Testis (tissue), 2 donors: Measurements from ENCODE around the gene TYW1.
"Not testable (repeated sequence)": the region's sequence is repeated elsewhere in the genome, so short reads cannot be mapped to it uniquely, and the experiment has no call there.

ENCODE experiments used
- CTCF ChIP-seq, 3 experiments: fragments of 450-650 bp in 2 of 3; fragments of 200-600 bp in 1 of 3; sonication (generic) in 1 of 3; IDR thresholded peaks; one replicate each; pipeline ENCODE4 v1.5.1; 2016 to 2019; ENCODE audit warnings: antibody characterized with exemption in 3 of 3, mild to moderate bottlenecking in 2 of 3, moderate library complexity in 1 of 3
- POLR2A ChIP-seq: fragments of 450-650 bp; IDR thresholded peaks from one replicate; pipeline ENCODE4 v1.6.1; 2017; ENCODE audit warnings: antibody characterized with exemption, mild to moderate bottlenecking, moderate library complexity

GRCh38 chr7:67145581-67146193 is 149.1 kb downstream of the TYW1 start:
- not testable (repeated sequence) for TF ChIP-seq CTCF (IDR thresholded peaks at IDR 0.05); POLR2A
